Transverse colon (tissue), 4 donors: Measurements from ENCODE around the gene OBP2B.

Source experiments
- EP300 ChIP-seq: sonication (generic); formaldehyde crosslinking; IDR thresholded peaks from one replicate; pipeline ENCODE4 v1.6.1; 2017; ENCODE audit warnings: antibody characterized with exemption, low read depth
- POLR2A ChIP-seq: fragments of 450-650 bp; IDR thresholded peaks from one replicate; pipeline ENCODE4 v1.6.1; 2016; ENCODE audit warnings: antibody characterized with exemption, mild to moderate bottlenecking, moderate library complexity
- POLR2AphosphoS5 ChIP-seq, 3 donors: sonication (generic); formaldehyde crosslinking; IDR thresholded peaks; one replicate each; pipeline ENCODE4 v1.6.1; 2016; ENCODE audit warnings: antibody characterized with exemption in 3 of 3
- TF ChIP-seq, protein P1 (sequence below), 5 experiments: fragments of 200-600 bp in 3 of 5; fragments of 450-650 bp in 2 of 5; sonication (generic) in 3 of 5; IDR thresholded peaks; 1 replicate in 2 of 5; 2 replicates in 3 of 5; pipeline ENCODE4 v1.5.1; 2016 to 2017; ENCODE audit warnings: antibody characterized with exemption in 5 of 5, inconsistent platforms in 3 of 5, mild to moderate bottlenecking in 2 of 5, moderate library complexity in 1 of 5

DNA sequence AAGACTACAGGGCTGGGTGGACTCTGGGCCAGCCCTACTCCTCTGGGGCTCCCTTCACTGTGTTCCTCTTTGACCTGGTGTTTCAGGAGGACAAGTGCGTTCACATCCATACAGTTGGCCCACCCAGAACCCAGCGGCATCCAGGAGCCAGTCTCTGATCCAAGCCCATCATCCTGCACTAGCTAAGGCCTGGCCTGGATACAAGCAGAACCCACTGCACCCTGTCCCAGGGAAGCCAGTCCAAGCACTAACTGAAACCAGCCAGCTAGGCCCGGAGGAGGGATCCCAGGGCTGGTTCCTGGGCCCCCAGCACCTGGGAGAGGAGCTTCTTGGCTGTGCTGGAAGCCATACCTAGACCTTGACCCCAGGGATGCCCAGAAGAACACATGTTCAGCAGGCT is 41.3 kb downstream of the OBP2B start:
- no peak for TF ChIP-seq POLR2AphosphoS5 (IDR thresholded peaks at IDR 0.05)
- TF ChIP-seq, protein P1, sequence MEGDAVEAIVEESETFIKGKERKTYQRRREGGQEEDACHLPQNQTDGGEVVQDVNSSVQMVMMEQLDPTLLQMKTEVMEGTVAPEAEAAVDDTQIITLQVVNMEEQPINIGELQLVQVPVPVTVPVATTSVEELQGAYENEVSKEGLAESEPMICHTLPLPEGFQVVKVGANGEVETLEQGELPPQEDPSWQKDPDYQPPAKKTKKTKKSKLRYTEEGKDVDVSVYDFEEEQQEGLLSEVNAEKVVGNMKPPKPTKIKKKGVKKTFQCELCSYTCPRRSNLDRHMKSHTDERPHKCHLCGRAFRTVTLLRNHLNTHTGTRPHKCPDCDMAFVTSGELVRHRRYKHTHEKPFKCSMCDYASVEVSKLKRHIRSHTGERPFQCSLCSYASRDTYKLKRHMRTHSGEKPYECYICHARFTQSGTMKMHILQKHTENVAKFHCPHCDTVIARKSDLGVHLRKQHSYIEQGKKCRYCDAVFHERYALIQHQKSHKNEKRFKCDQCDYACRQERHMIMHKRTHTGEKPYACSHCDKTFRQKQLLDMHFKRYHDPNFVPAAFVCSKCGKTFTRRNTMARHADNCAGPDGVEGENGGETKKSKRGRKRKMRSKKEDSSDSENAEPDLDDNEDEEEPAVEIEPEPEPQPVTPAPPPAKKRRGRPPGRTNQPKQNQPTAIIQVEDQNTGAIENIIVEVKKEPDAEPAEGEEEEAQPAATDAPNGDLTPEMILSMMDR (IDR thresholded peaks at IDR 0.05): no peak
- TF ChIP-seq POLR2A: no peak
- no peak for TF ChIP-seq EP300
